GM12878 (cell line): ENCODE data around the gene KIZ. TPM values are rescaled to one million over a fixed set of nuclear protein-coding genes. Genes with fewer than 3 reads are reported as not detected.

Source experiments
- ATAC-seq: fragments of 200-7000 bp; cut with Tn5 transposase; 3 replicates; pipeline ENCODE4 v1.9.1; 2020; ENCODE audit warnings: mild to moderate bottlenecking, moderate library complexity
- BruUV-seq: library from RNA; stranded (reverse); fragments of 400-500 nt; replicated peaks from 2 replicates; lab custom pipeline; 2021; lab: Mats Ljungman, UMichigan
- CTCF ChIA-PET: fragments of 300-600 bp; sonication (Branson Sonifier 250); formaldehyde crosslinking; extraction: SDS; loops from one replicate; lab custom pipeline; 2021; ENCODE audit warnings: inconsistent platforms; lab: Yijun Ruan, JAX
- POLR2A ChIA-PET: fragments of 350-600 bp; formaldehyde crosslinking; extraction: SDS; loops from one replicate; lab custom pipeline; 2021; ENCODE audit warnings: inconsistent platforms; lab: Charles Lee
- RAD21 ChIA-PET: fragments of 300-600 bp; sonication (Branson Sonifier 250); formaldehyde crosslinking; loops from one replicate; lab custom pipeline; 2023; ENCODE audit warnings: antibody characterized with exemption; ENCODE audit not compliant: unreplicated experiment; lab: Charles Lee
- SMC1A ChIA-PET: fragments of 300-600 bp; sonication (Branson Sonifier 250); formaldehyde crosslinking; loops from one replicate; lab custom pipeline; 2023; ENCODE audit not compliant: unreplicated experiment, uncharacterized antibody; lab: Charles Lee
- DNase-seq: peaks from one replicate; pipeline ENCODE4 v3.0.0-alpha.2; 2011; ENCODE audit warnings: low read depth, low spot score
- FAIRE-seq: peaks from 3 replicates; lab custom pipeline; 2011; peaks lifted over from hg19 to GRCh38; lab: Jason Lieb, UNC
- H2AFZ ChIP-seq: 2 replicates; pipeline ENCODE4 v1.6.0; 2011; ENCODE audit warnings: low read depth, low read length, control low read depth; ENCODE audit not compliant: control insufficient read depth
- H3K27ac ChIP-seq: 2 replicates; pipeline ENCODE4 v1.5.1; 2011; ENCODE audit warnings: control low read depth; ENCODE audit not compliant: control insufficient read depth, insufficient read depth
- H3K27me3 ChIP-seq, 2 experiments: replicated peaks in 1 of 2; 2 replicates each; pipeline versions ENCODE4 v1.6.0 to v1.6.1; 2011; ENCODE audit warnings: low read length in 1 of 2; ENCODE audit not compliant: control insufficient read depth in 2 of 2, insufficient read depth in 2 of 2
- H3K36me3 ChIP-seq, 2 experiments: 2 replicates each; pipeline ENCODE4 v1.5.1; 2011; ENCODE audit warnings: low read length in 1 of 2; ENCODE audit not compliant: control insufficient read depth in 2 of 2, insufficient read depth in 2 of 2
- H3K4me1 ChIP-seq: 2 replicates; pipeline ENCODE4 v1.6.1; 2011; ENCODE audit warnings: mild to moderate bottlenecking, low read length, moderate library complexity, mixed read lengths; ENCODE audit not compliant: control insufficient read depth, insufficient read depth
- H3K4me2 ChIP-seq: 2 replicates; pipeline ENCODE4 v1.6.0; 2011; ENCODE audit warnings: control low read depth; ENCODE audit not compliant: control insufficient read depth, insufficient read depth
- H3K4me3 ChIP-seq: fragments of 200-600 bp; sonication (generic); 2 replicates; pipeline ENCODE4 v1.5.1; 2016
- H3K79me2 ChIP-seq: 2 replicates; pipeline ENCODE4 v1.6.0; 2011; ENCODE audit warnings: low read length; ENCODE audit not compliant: control insufficient read depth, insufficient read depth
- H3K9ac ChIP-seq: 2 replicates; pipeline ENCODE4 v1.8.0; 2011; ENCODE audit warnings: low read length, control low read depth, mixed read lengths; ENCODE audit not compliant: control insufficient read depth, insufficient read depth
- H3K9me3 ChIP-seq: replicated peaks from 3 replicates; pipeline ENCODE4 v1.5.1; 2011; ENCODE audit warnings: mild to moderate bottlenecking, low read length; ENCODE audit not compliant: control insufficient read depth, insufficient read depth
- H4K20me1 ChIP-seq: 2 replicates; pipeline ENCODE4 v1.6.0; 2011; ENCODE audit not compliant: control insufficient read depth, insufficient read depth
- BCL3 ChIP-seq: IDR thresholded peaks from 2 replicates; pipeline ENCODE4 v1.6.1; 2011; ENCODE audit warnings: borderline replicate concordance, low read depth, mild to moderate bottlenecking, moderate library complexity, low read length; ENCODE audit not compliant: insufficient read depth, poor library complexity, severe bottlenecking
- BCLAF1 ChIP-seq: fragments of 450-650 bp; IDR thresholded peaks from 2 replicates; pipeline ENCODE4 v1.6.1; 2017; ENCODE audit warnings: antibody characterized with exemption, mild to moderate bottlenecking, moderate library complexity
- CREB1 ChIP-seq: IDR thresholded peaks from 2 replicates; pipeline ENCODE4 v1.6.1; 2012; ENCODE audit warnings: low read depth, mild to moderate bottlenecking, inconsistent platforms
- E2F4 ChIP-seq: IDR thresholded peaks from 2 replicates; pipeline ENCODE4 v1.6.1; 2012; ENCODE audit warnings: low read depth, low read length, improper control_type of control experiment
- E2F8 ChIP-seq: fragments of 450-650 bp; IDR thresholded peaks from 2 replicates; pipeline ENCODE4 v1.6.1; 2018; ENCODE audit warnings: mild to moderate bottlenecking, low read depth, moderate library complexity; ENCODE audit not compliant: partially characterized antibody
- HDAC6 ChIP-seq: fragments of 200-600 bp; sonication (generic); IDR thresholded peaks from one replicate; pipeline ENCODE4 v1.8.0; 2017; ENCODE audit warnings: antibody characterized with exemption; ENCODE audit not compliant: unreplicated experiment
- IRF4 ChIP-seq: IDR thresholded peaks from 2 replicates; pipeline ENCODE4 v1.6.1; 2011; ENCODE audit warnings: low read depth, low read length
- JUNB ChIP-seq: IDR thresholded peaks from 2 replicates; pipeline ENCODE4 v1.6.1; 2016; ENCODE audit warnings: antibody characterized with exemption, mild to moderate bottlenecking
- MEF2A ChIP-seq: IDR thresholded peaks from 2 replicates; pipeline ENCODE4 v1.6.1; 2011; ENCODE audit warnings: low read depth, mild to moderate bottlenecking, low read length, moderate library complexity; ENCODE audit not compliant: insufficient read depth
- MEF2B ChIP-seq: fragments of 450-650 bp; IDR thresholded peaks from 2 replicates; pipeline ENCODE4 v1.6.1; 2018; ENCODE audit warnings: mild to moderate bottlenecking, moderate library complexity; ENCODE audit not compliant: partially characterized antibody, poor library complexity, severe bottlenecking
- NFYA ChIP-seq: IDR thresholded peaks from 2 replicates; pipeline ENCODE4 v1.6.1; 2011; ENCODE audit warnings: low read depth, mild to moderate bottlenecking, low read length, improper control_type of control experiment, borderline replicate concordance
- PAX8 ChIP-seq: fragments of 450-650 bp; IDR thresholded peaks from 2 replicates; pipeline ENCODE4 v1.6.1; 2017; ENCODE audit warnings: mild to moderate bottlenecking, moderate library complexity
- SREBF2 ChIP-seq: IDR thresholded peaks from 2 replicates; pipeline ENCODE4 v1.6.1; 2012; ENCODE audit warnings: mild to moderate bottlenecking, low read length
- WGBS: methylation state at CpG from one replicate; pipeline ENCODE4 v1.1.6; 2016; ENCODE audit warnings: low lambda C conversion rate; ENCODE audit not compliant: insufficient replicate concordance, insufficient coverage; ENCODE audit errors: missing lambda C conversion rate; 5-methylcytosine and 5-hydroxymethylcytosine counted together
- in situ Hi-C: fragments of 300-500 bp; cut with MboI; formaldehyde crosslinking; loops from 9 replicates; pipeline ENCODE4 v1.14.3; 2018; ENCODE audit warnings: mixed read lengths
- intact Hi-C: fragments of 100-400 bp; cut with micrococcal nuclease; formaldehyde crosslinking; loops from one replicate; pipeline ENCODE4 v1.14.2; 2022; ENCODE audit not compliant: unreplicated experiment
- polyA plus RNA-seq, 11 experiments: library from polyadenylated mRNA; depleted of rRNA in 4 of 11; unstranded in 6 of 11; stranded (reverse) in 5 of 11; fragments of >200 nt; fragmentation: Nextera tagmentation in 4 of 11; fragmentation: Illumina TruSeq in 1 of 11; extraction: Ambion mirVana in 4 of 11; extraction: Trizol in 1 of 11; gene quantifications; 1 replicate in 1 of 11; 2 replicates in 10 of 11; pipeline versions ENCODE4 v1.2.1 to v1.2.3, GENCODE V29; 2011 to 2016; ENCODE audit warnings: inconsistent platforms in 2 of 11, missing spikeins in 2 of 11, low read depth in 1 of 11
- total RNA-seq, 4 experiments: library from RNA; depleted of rRNA in 3 of 4; stranded (reverse); fragments of >200 nt in 3 of 4; fragmentation: Illumina TruSeq in 1 of 4; extraction: Trizol in 1 of 4; gene quantifications; 2 replicates each; pipeline versions ENCODE4 v1.2.1 to v1.2.3, GENCODE V29; 2013 to 2021

The KIZ gene
- total and polyA plus RNA-seq, 10 of the 15 experiments (the other 5 are each of a cell fraction or from before 2014, with no cell fraction given), result 2.7 to 11.0 (median 7.3) TPM

DNA sequence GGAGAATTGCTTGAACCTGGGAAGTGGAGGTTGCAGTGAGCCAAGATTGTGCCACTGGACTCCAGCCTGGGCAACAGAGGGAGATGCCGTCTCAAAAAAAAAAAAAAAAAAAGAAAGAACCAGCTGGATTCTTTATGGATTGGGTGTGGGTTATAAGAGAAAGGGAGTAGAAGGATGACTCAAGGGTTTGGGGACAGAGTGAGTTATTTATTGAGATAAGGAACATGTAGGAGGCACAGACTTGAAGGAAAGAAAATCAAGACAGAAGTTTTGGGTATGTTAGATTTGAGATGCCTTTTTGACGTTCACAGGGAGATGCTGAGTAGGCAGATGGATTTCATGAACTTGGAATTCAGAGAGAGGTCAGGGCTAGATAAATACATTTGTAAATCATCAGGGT lies 47.6 kb downstream of the KIZ start (continued):
- no peak for TF ChIP-seq E2F8
- no peak for TF ChIP-seq BCL3

DNA sequence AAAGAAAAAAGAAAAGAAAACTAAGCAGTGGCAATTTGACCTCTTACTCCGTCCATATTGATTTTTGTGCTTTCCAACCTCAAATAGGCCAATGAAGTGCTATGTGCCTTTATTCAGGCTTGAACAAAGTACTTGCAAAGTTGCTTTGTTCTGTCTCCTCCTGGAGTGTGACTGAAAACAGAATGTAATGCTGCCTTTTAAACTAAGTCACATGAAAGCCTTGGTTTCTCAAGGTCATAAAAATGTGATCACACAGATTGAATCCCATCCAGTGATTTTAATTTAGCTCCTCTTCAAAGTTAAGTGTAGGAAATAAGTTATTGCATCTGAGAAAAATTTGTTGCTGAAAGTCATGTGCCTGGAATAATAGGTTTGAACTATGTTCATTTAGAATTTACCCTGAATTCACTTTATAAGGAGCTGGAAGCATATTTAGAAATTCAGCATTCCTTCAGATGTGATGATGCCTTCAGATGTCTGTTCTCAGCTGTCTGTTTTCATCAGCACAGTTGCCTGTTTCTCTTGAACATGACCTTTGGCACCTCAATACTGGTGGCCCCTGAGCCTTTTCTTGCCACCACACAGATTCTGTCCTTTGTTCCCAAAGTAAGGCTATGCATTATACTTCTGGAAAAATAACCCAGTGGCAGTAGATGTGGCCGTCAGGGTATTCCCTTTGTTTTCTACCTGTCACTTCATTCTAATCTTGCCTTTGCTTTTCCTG lies 48.8 kb downstream of the KIZ start:
- no TSS peak for BruUV-seq
- intact Hi-C loops, result no loop called here
- no peak for ATAC-seq
- ChIA-PET RAD21 (no interaction called here), CTCF (interaction anchor here (1.0 kb wide), 1 partner anchor 62 kb away, joined by 3 read pairs; no protein-coding TSS in a partner anchor), POLR2A (no interaction called here), SMC1A (no interaction called here)
- Histone ChIP-seq H3K36me3 (no peaks in the 10 kb centered on the region), H4K20me1 (no peaks in the 10 kb centered on the region), H3K27ac (no peak overlapping the region), H3K4me2 (no peak overlapping the region), H3K79me2 (no peaks in the 10 kb centered on the region), H3K27me3 (no peaks in the 10 kb centered on the region), H2AFZ (no peak overlapping the region), H3K4me1 (no peaks in the 10 kb centered on the region), H3K9me3 (no peaks in the 10 kb centered on the region), H3K9ac (no peak overlapping the region), H3K4me3 (no peak overlapping the region)
- no peak for DNase-seq
- in situ Hi-C loops, result no loop called here
- no peak for FAIRE-seq
- 91% methylated on average over 2 of the region's 2 CpGs for WGBS
- TF ChIP-seq BCLAF1 (no peak), CREB1 (no peak), PAX8 (no peak), NFYA (no peak), MEF2A (no peak), JUNB (no peak), HDAC6 (no peak), E2F4 (no peak), IRF4 (no peak), SREBF2 (no peak), MEF2B (no peak)
